GM19351 (cell line): ENCODE data around the gene SLC25A12.
"Not testable (repeated sequence)": the region's sequence is repeated elsewhere in the genome, so short reads cannot be mapped to it uniquely, and the experiment has no call there.

Experiments
- ATAC-seq: cut with Tn5 transposase; IDR thresholded peaks from one replicate; pipeline ENCODE4 v1.9.1; 2021; ENCODE audit warnings: mild to moderate bottlenecking, moderate library complexity; ENCODE audit not compliant: unreplicated experiment

SLC25A12 gene

DNA sequence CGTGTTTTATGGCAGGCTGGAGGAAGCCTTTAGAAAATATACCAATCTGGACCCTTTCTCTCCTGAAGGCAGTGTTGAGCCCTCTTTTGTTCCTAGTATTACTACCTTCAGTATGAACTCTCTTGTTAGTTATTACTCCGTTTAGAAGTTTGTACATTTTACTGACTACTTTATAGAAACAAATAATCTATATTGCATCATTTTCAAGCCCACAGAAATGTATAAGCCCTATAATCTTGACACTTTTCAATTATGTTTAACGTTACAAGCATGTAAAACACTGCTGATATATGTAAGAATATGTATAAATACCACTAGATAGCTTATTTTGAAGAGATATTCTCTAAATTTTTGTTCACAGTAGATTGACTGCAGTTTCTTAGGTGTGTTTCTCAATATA lies 64.0 kb downstream of the SLC25A12 start:
- no peak for ATAC-seq

- no peak for ATAC-seq
Measured at GRCh38 chr2:171824086-171824485, 70.0 kb downstream of the SLC25A12 start.

DNA sequence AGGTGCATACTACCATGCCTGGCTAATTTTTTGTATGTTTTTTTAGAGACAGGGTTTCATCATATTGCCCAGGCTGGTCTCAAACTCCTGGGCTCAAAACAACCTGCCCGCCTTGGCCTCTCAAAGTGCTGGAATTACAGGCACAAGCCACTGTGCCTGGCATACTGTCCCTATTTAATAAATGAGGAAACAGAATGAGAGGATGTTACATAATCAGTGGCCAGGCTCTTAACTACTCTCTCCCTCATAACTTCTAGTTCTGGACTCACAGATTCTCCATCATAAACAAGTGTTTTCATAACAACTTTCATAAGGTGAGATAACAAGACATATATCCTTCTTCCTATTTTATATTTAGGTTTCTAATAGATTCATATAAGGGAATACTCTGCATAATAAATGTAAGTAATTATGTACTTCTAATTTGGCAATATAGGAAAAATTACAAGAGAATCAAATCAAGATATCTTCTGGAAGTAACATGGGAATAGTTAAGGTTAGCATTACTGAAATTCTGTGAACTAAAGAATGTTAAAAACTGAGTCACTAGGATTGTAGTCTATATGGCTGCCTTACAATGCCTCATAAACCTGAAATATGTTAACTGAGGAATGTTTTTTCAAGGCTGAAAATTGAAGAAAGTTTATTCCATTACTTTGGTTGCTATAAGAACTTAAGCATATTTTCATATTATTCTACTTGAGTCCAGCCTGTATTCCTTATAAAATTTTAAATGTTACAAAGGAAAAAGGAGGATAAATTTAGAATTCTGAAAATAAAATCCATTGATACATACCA lies 71.3 kb downstream of the SLC25A12 start:
- no peak for ATAC-seq

- no peak for ATAC-seq
Measured at GRCh38 chr2:171819453-171819852, 74.6 kb downstream of the SLC25A12 start.

- no peak for ATAC-seq
Measured at GRCh38 chr2:171814883-171815282, 79.2 kb downstream of the SLC25A12 start.

GRCh38 chr2:171814174-171814573 lies 79.9 kb downstream of the SLC25A12 start:
- no peak for ATAC-seq

DNA sequence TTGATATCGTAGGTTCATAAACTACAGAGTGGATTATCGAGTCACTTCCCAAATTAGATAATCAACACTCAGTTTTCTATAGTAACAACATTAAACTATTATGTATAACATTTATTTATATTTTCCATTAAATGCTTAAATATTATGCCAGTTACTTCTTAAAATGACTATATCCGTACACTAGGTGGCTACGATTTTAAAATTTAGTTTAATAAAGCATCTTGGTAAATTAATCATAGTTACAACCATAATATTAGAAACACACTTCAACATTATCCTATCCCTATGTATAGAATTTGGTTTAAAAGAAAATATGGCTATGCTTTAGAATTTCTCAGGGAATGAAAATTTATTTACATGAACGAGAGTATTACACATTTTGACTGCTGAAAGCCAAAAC lies 80.3 kb downstream of the SLC25A12 start:
- no peak for ATAC-seq

- no peak for ATAC-seq
Measured at GRCh38 chr2:171813126-171813525, 80.9 kb downstream of the SLC25A12 start.

DNA sequence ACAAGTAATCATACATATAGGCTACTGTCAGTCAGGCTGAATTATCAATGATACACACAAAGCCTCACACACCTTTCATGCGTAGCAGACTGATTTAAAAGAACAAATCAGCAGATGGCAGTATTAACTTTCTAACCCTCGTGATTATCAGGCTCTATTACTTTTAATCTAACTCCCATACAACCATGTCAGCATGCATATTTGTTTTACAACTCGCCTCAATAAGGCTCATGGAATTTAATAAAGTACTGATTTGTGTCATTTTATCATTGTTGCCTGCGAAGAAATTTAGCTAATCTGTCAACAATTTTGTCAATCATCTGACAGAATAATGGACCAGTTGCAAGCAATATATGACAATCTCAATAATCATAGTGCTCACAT lies 82.8 kb downstream of the SLC25A12 start:
- no peak for ATAC-seq

DNA sequence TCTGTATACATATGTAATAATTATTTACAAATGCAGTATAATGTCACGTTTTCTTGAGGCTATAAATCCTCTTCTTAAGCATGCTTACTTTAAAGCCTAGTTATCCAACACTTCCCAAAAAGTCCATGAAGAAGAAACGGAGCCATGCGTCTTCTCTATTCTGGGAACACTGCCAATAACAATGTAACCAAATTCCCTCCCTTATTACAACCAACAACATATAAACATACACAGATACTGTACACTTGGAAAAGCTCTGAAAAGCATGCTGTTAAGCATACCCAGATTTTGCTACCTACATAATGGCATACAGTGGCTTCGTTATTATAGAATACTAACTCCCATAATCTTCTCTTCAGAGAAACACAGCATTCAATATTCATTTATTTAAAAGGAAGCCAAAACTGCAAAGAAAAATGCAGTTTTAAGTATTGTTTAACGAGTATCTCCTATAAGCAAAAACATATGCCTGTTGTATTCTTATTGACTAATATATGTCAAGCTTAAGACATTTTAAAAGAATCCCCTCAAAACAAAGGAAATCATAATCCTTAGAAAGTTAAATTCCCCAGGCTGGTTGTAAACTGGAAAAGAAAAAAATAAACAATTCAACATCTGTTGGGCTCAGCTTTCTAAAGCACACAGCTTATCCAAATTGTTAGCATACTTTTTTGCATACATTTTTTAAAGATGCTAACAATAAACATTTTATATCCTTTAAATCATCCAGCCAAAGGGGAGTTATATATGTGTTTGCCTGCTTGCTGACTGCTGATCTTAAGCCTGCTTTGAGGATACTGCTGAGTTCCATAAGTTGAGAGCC lies 83.4 kb downstream of the SLC25A12 start:
- ATAC-seq: no peak

GRCh38 chr2:171808885-171809284 lies 85.2 kb downstream of the SLC25A12 start:
- ATAC-seq: not testable (repeated sequence)

- ATAC-seq: no peak
Measured at GRCh38 chr2:171807831-171808393, 86.1 kb downstream of the SLC25A12 start.

- ATAC-seq: no peak
Measured at GRCh38 chr2:171807119-171807518, 86.9 kb downstream of the SLC25A12 start.

DNA sequence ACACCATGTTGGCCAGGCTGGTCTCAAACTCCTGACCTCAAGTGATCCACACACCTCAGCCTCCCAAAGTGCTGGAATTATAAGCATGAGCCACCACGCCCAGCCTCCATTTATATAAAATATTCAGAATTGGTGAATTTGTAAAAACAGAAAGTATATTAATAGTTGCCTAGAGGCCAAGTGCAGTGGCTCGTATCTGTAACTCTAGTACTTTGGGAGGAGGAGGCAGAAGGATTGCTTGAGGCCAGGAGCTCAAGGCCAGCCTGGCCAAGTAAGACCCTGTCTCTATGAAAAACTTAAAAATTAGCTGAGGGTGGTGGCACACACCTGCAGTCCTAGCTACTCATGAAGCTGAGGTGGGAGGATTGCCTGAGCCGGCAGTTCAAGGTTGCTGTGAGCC lies 89.6 kb downstream of the SLC25A12 start:
- no peak for ATAC-seq

DNA sequence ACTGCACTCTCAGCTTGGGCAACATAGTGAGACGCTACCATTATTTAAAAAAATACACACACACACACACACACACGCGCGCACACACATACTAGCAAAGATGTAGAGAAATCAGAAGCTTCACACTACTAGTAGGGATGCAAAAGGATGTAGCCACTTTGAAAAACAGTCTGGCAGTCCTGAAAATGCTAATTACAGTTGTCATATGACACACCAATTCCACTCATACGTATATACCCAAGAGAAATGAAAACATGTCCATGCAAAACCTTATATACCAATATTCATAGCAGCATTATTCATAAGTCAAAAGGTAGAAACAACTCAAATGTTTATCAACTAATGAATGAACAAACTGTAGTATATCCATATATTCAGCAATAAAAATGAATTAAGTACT lies 90.3 kb downstream of the SLC25A12 start:
- no peak for ATAC-seq

DNA sequence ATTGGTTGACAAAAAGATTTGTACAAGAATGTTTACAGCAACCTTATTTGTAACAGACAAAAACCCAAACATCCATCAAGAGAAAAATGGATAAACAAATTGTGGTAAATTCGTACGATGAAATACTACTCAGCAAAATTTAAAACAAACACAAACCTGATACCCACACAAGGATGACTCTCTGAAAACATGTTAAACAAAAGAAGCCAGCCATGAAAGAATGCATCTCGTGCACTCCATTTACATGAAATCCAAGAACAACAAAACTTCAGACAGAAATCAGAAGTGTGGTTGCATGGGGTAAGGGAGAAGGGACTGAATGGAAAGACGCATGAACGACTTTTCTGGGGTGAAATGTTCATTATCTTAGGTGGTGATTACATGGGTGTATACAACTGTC lies 93.4 kb downstream of the SLC25A12 start:
- ATAC-seq: no peak

- no peak for ATAC-seq
Measured at GRCh38 chr2:171798156-171798820, 95.8 kb downstream of the SLC25A12 start.

GRCh38 chr2:171794918-171795317 lies 99.1 kb downstream of the SLC25A12 start:
- no peak for ATAC-seq

DNA sequence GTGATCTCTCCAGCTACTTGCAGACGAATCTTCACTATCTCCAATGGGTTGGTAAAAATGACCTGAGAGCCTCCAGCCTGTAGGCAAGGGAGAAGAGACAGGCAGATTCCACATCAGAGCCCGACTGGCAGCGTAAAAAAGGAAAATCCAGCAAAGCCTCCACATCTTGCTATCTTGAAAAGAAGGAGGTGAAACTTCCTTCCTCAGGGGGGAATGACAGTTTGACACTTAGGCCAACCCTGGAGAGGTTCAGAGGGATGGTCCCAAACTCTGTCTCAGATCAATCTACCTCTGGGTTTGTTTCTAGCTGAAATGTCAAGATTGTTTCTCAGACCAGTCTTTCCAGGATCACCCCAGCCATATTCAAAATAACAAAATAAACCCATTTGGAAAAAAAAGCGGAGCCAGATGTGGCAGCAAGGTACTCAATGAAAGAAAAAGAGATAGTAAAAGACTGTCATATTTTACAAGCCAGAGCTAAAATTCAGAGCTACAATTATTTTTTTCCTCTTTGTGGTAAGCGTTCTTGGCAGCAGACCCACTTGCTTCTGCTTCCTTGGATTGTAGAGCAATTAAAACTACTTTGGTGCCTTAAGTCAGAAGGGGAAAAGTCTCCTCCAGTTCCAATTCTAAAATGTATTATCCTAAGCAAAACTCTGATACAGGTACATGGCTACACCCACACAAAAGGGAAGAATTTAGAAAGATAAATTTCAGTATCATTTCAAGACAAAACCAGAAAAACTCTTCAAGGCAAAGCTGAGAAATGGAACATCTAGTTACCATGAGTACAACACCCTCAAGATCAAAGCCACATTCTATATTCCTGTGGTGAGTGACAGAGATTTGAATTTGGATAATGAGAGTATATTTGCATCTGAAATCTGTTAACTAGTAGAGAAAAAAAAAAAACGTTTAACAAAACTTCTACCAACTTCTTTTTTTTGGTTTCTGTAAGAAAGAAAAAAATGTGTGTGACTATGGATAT lies 100.1 kb downstream of the SLC25A12 start:
- no peak for ATAC-seq
